GM20000 (cell line): ENCODE results near the gene NCKAP5.

ENCODE experiments used
- DNase-seq: peaks from one replicate; pipeline ENCODE4 v3.0.0; 2012; ENCODE audit warnings: low spot score
- CTCF ChIP-seq: IDR thresholded peaks from 2 replicates; pipeline ENCODE4 v1.5.1; 2012; ENCODE audit warnings: mild to moderate bottlenecking, control low read depth; ENCODE audit errors: extremely low read depth, missing control alignments

NCKAP5 gene

DNA sequence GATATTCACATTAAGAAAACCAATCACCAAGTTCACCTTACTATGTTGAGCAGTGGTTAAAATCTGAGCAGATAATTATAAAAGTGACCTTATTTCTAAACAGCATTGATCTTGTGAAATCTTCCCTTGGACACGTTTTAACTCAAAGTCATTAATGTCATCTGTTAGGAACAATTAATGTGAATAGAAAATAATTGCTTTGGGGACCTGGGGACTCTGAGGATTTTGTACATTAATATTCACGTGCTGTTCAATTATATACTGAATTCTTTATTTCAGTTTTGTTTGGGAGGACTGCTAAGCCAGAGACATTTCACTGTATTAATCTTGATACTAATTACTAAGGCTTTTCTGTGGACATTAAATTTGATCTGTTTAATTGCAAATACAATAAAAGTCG, 771.2 kb downstream of the NCKAP5 start:
- no peak for TF ChIP-seq CTCF
- no peak for DNase-seq

DNA sequence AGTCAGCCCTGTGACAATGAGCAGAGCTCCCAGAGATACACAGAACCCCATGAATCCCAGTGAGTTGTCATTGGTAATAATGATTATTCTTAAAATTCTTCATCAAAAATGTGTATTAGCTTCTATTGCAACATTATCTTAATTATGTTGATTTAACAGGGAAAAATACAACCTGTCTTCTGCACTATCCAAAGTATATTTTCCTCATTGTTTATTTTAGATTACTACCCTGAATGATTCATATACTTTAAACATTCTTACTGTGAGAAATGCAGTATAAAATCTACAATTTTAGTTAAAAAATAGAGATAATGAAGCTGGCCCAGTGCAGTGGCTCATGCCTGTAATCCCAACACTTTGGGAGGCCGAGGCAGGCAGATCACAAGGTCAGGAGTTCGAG, 773.0 kb downstream of the NCKAP5 start:
- no peak for DNase-seq
- TF ChIP-seq CTCF: no peak

DNA sequence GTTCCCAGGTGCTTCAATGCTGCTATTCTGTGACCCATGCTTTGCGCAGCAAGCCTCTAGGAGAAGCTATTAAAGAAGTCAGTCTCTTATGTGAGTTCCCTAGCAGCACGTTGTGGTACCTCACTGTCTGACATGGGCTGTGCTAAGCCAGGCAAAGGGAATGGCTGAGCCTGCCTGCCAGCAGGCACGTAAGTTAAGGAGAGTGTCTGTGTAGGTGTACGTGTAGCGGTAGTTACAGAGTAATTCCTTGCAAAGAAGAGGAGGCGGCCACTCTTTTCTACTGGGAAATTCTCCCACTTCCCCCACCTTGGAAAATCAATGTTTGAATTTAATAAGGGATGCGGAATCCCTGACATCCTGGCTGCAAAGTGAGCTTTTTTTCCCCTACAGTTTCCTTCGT, 774.7 kb downstream of the NCKAP5 start:
- DNase-seq: no peak
- TF ChIP-seq CTCF: no peak

DNA sequence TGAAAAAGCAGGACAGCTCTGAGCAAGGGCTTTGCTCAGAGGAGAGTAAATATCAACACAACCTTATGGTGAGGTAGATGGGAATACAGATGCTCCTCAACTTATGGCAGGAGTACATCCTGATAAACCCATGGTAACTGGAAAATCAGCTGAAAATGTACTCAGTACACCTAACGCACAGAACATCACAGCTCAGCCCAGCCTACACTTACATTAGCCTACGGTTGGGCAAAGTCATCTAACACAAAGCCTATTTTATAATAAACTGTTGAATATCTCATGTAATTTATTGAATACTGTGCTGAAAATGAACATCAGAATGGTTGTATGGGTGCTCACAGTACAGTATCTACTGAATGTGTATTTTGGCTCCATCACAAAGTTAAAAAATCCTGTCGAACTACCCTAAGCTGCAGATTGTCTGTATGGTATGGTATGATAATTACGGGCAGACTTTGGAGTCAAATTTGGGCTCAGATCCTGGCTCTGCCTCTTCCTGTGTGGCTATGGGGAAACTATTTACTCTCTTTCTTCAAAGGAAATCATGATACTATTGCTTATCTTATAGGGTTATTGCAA, 778.0 kb downstream of the NCKAP5 start:
- TF ChIP-seq CTCF: no peak
- DNase-seq: no peak

DNA sequence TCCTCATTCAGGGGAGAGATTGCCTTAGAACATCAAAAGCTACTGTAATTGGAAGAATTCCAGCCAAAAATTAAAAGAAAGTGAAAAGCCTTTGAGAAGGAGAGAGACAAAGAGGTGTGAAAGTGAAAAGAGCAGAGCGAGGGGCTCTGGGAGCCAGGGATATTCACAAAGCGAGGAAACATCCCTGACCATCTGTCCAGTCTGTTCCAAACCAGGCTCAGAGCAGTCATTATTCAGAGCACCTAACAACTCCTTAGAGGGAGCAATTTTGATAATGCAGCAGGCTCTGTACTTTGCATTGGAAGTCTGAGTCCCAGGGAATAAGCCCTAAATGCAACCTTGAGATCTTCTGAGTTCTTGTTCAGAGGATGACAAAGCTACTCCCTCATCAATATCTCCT, 779.2 kb downstream of the NCKAP5 start:
- DNase-seq: no peak
- TF ChIP-seq CTCF: no peak

DNA sequence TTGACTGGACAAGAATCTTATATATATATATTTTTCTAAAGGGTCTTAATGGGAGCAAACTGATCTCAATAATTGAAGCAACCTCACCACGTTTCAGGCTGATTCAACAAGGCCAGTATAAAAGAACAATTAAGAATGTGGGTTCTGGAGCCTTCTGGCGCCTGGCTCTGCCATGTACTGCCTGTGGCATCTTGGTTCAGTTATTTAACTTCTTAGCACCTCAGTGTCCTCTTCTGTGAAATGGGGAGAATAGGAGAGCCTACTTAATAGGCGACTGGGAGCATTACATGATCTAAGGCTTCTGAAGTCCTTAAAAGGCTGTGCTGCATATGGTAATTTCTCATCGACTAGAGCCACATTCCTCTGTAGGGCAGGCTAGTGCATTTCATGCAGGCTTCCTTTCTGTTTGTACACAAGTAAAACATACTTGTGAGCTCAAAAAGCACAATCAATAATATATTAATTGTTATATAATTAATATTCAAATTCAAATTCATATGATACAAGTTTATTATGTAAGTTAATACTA, 779.9 kb downstream of the NCKAP5 start:
- no peak for DNase-seq
- TF ChIP-seq CTCF: no peak

GRCh38 chr2:132783883-132784282, 784.4 kb downstream of the NCKAP5 start:
- DNase-seq: no peak
- no peak for TF ChIP-seq CTCF
